ENCODE measurements around the gene CDK17. TPM values are rescaled to one million over a fixed set of nuclear protein-coding genes. Genes with fewer than 3 reads are reported as not detected.

Gene CDK17
- total RNA-seq, 4 donors from 2014 or later: 93.5 to 105 (median 102) TPM

- TF ChIP-seq CTCF (IDR thresholded peaks at IDR 0.05): no peak
- TF ChIP-seq POLR2A (IDR thresholded peaks at IDR 0.05): no peak
- no peaks in the 10 kb centered on the region for H3K4me1 ChIP-seq
- no peaks in the 10 kb centered on the region for H3K36me3 ChIP-seq
- H3K27me3 ChIP-seq: no peaks in the 10 kb centered on the region
- DNase-seq: no peak
- intact Hi-C loops (cut with DNase I; ENCODE audit: low total_unique reads): no loop called here
- no peak overlapping the region for H3K27ac ChIP-seq
- no peak overlapping the region for H3K4me3 ChIP-seq
- H3K9me3 ChIP-seq: no peaks in the 10 kb centered on the region
Measured at GRCh38 chr12:96444399-96444798, 44.2 kb upstream of the CDK17 start.

- DNase-seq: no peak
- no peak for TF ChIP-seq POLR2A (IDR thresholded peaks at IDR 0.05)
- no peak for TF ChIP-seq CTCF (IDR thresholded peaks at IDR 0.05)
- Histone ChIP-seq H3K27ac (no peak overlapping the region), H3K9me3 (no peaks in the 10 kb centered on the region), H3K36me3 (no peaks in the 10 kb centered on the region), H3K27me3 (no peaks in the 10 kb centered on the region), H3K4me1 (no peaks in the 10 kb centered on the region), H3K4me3 (no peak overlapping the region)
- intact Hi-C loops (cut with DNase I; ENCODE audit: low total_unique reads): no loop called here
Measured at GRCh38 chr12:96442906-96443305, 42.7 kb upstream of the CDK17 start.

- Histone ChIP-seq H3K4me3 (no peak overlapping the region), H3K27ac (no peak overlapping the region), H3K36me3 (no peaks in the 10 kb centered on the region), H3K27me3 (no peaks in the 10 kb centered on the region), H3K9me3 (no peaks in the 10 kb centered on the region), H3K4me1 (no peaks in the 10 kb centered on the region)
- intact Hi-C loops (cut with DNase I; ENCODE audit: low total_unique reads): no loop called here
- TF ChIP-seq POLR2A (IDR thresholded peaks at IDR 0.05): no peak
- TF ChIP-seq CTCF (IDR thresholded peaks at IDR 0.05): no peak
- no peak for DNase-seq
Measured at GRCh38 chr12:96441816-96442215, 41.6 kb upstream of the CDK17 start.

- Histone ChIP-seq H3K27me3 (no peaks in the 10 kb centered on the region), H3K36me3 (no peaks in the 10 kb centered on the region), H3K4me3 (no peak overlapping the region), H3K4me1 (no peaks in the 10 kb centered on the region), H3K27ac (no peak overlapping the region), H3K9me3 (no peaks in the 10 kb centered on the region)
- no peak for DNase-seq
- TF ChIP-seq POLR2A (IDR thresholded peaks at IDR 0.05) (no peak), CTCF (IDR thresholded peaks at IDR 0.05) (no peak)
- intact Hi-C loops (cut with DNase I; ENCODE audit: low total_unique reads): no loop called here
Measured at GRCh38 chr12:96438330-96438729, 38.1 kb upstream of the CDK17 start.

- intact Hi-C loops (cut with DNase I; ENCODE audit: low total_unique reads): no loop called here
- TF ChIP-seq CTCF (IDR thresholded peaks at IDR 0.05) (no peak), POLR2A (IDR thresholded peaks at IDR 0.05) (no peak)
- Histone ChIP-seq H3K27me3 (no peaks in the 10 kb centered on the region), H3K9me3 (no peaks in the 10 kb centered on the region), H3K4me3 (no peak overlapping the region), H3K4me1 (no peaks in the 10 kb centered on the region), H3K27ac (peak overlapping the region in 1 of 2 donors; percentile 34), H3K36me3 (no peaks in the 10 kb centered on the region)
- no peak for DNase-seq
Measured at GRCh38 chr12:96437171-96437445, 36.9 kb upstream of the CDK17 start.

Measured in uterus (tissue), 4 donors.